ENCODE data around the gene HOXC12.

The HOXC12 gene

DNA sequence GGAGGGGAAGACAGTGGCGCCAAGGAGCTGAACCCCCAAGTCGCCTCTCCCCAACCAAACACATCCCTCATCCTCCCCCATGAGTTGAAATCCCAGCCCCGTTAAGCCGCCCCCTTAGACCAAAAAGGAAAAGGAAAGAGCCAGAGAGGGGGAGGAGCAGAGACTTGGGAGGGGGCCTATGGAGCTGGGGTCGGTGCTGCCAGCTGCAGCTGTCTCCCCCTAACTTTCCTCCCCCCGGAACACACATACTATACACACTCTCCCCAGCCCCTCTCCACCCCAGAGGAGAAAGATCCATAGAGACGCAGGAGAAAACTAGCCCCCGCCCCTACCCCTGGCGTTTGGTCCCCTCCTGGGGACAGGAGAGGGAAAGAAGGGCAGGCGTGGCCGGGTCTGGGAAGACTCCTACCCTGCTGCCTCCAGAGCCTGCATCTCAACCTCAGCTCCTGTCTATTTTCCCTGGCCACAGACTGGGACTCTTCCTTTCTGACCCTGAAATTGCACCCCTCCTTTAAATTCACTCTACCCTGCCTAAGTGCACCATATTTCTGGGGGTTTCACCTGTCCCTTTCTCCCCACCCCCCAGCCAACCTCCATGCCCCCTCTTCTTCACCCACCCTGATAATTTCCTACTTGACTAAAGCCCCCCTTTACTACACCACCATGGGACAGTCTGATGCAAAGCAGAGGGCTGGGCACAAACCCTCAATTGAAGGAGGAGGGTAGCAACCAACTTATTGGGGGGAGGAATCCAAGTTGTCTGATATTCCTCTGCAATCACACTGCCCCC, 43.6 kb downstream of the HOXC12 start:
- DNase-seq: no peak

DNA sequence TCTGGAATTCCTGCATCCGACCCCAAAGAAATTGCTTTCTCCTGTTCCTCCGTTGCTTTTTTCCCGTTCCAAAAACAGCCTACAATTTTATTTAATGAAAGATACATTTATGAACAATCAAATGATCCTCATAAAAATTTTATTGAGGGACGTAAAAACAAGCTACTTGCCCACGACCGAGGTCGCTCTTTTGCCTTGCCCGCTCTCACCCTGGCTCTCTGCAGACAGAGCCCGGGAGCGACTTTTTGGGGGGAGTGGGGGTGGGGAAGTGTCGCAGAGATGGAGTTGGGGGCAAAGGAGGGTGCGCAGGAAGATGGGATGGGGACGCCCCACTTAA, 44.2 kb downstream of the HOXC12 start:
- no peak for DNase-seq

- DNase-seq: no peak
These were observed 44.9 kb downstream of the HOXC12 start for GRCh38 chr12:53999559-54000115.

- no peak for DNase-seq
These were observed 45.7 kb downstream of the HOXC12 start, which contains the start of gene HOXC9 for GRCh38 chr12:54000116-54001114. Gene HOXC9 (plus strand): TSS chr12:54000161. CDS start chr12:54000189, 28 bp downstream.

GRCh38 chr12:54001283-54002187, 46.8 kb downstream of the HOXC12 start:
- no peak for DNase-seq

DNA sequence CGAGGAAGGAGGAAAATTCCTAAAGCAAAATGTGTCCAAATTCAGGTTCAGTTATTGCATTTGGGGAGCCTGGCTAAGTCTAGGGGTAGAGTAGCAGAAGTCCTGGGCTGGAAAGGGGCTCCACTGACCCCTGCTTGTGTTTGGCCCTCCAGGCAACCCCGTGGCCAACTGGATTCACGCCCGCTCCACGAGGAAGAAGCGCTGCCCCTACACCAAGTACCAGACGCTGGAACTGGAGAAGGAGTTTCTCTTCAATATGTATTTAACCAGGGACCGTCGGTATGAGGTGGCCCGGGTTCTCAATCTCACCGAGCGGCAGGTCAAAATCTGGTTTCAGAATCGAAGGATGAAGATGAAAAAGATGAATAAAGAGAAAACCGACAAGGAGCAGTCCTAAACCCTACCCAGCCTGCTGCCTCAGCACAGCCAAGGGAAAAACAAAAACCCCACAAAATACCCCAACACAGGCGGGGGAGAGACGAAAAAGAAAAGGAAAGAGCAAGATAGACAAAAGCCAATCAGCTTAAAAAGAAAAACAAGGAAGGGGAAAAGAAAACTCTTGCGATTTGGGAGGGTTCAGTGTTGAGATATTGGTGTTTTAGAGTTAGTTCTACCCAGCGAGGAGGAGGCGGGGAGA, 47.7 kb downstream of the HOXC12 start:
- no peak for DNase-seq

DNA sequence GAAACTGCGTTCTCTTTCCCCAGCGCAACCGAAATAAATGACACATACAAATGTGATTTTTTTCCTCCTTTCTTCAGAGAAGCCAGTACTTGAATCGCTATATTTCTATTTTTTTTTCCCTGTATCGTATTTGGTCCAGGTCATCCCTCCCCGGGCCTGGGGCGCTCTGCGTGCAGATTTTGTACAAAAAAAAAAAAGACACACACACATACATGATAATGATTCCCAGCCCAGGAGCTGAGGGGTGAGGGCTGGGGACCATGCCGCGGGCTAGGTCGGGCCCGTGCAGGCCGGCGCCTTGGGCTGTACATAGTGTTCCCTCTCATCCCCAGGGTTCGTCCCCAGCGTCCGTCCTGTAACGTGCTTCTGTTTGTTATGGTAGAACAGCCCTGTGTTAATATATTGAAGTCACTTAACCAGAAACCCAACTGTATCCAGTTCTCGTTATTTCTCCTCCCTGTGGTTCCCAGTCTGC, 48.2 kb downstream of the HOXC12 start:
- DNase-seq: no peak

GRCh38 chr12:54003625-54004024, 48.9 kb downstream of the HOXC12 start:
- no peak for DNase-seq

DNA sequence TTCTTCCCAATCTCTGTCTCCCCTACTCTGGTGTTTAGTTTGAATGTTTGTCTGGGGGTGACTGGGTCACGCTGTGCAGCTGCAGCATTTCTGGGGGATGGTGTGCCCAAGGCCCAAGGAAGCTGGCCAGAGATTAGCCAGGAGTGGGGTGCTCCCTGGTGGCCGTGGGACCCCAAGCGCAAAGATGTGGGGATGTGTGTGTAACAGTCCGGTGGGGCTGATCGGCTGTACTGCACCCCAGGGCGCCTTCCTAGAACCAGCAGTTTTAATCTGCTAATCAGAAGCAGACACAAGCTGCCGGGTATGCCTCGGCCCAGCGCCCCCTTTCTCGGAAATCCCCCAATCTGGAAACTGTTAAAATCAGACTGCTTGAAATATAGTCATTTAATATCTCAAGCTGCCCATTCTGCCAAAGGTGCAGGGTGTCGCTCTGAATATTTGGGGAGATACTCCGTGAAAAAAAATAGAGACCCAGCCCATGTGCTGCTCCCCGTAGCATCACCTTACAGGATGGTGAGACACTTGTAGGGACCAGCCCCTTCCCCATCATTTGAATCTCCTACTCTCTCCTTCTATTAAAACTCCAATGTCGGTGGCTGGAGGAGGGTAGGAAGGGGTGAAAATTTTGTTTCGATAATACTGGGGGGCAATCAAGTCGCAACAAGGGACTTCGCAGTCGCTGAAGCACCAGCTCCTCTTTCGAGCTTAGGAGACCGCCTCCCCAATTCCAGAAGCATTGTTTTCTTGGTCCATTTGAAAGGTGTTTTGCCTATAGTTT, 49.5 kb downstream of the HOXC12 start:
- no peak for DNase-seq

GRCh38 chr12:54004841-54005530, 50.3 kb downstream of the HOXC12 start:
- DNase-seq: no peak

GRCh38 chr12:54005531-54005852, 50.8 kb downstream of the HOXC12 start:
- DNase-seq: no peak

GRCh38 chr12:54005853-54006558, 51.3 kb downstream of the HOXC12 start:
- DNase-seq: peak; percentile 90

GRCh38 chr12:54006559-54007220, 52.0 kb downstream of the HOXC12 start:
- DNase-seq: no peak

GRCh38 chr12:54007538-54008259, 53.0 kb downstream of the HOXC12 start:
- DNase-seq: no peak

DNA sequence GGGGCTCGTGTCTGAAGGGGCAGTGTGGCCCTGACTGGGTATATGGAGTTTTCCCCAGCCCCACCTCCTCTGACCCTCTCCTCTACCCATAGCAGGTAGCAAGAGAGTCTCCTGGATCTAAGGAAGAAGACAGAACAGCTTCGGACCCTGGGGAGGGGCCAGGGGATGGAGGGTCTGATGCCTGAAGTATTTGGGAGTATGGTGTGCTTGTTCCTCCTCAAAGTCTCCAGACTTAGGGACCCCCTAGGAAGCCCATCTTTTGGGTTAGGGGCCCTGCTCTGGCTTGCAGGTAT, 53.5 kb downstream of the HOXC12 start:
- no peak for DNase-seq

Measured in stimulated activated CD4-positive, alpha-beta T cell treated with anti-CD3 and anti-CD28 coated beads, Interleukin-2, amount 100 ng/mL, for 24 hours (primary cell).